Measurements from ENCODE around the gene SLC7A7. TPM values are rescaled to one million over a fixed set of nuclear protein-coding genes. Genes with fewer than 3 reads are reported as not detected.
"Not testable (repeated sequence)": the region's sequence is repeated elsewhere in the genome, so short reads cannot be mapped to it uniquely, and the experiment has no call there.

The SLC7A7 gene
- total RNA-seq, 1 donor = 4.3 TPM

DNA sequence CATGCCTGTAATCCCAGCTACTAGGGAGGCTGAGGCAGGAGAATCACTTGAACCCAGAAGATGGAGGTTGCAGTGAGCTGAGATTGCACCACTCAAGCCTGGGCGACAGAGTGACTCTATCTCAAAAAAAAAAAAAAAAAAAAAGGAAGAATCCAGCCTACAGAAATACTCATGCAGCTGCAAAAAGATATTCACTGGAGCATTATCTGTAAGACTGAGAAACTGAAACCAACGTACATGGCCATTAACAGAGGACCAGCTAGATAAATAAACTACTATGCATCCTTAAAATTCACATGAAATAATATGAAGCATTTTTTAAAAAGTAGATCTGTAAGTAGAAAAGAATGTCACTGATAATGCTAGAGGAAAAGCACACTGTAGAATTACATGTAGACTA, 3.5 kb downstream of the SLC7A7 start:
- DNase-seq (ENCODE audit: insufficient read length, low spot score, missing footprints) = no peak
- Histone ChIP-seq H3K36me3 (ENCODE audit: insufficient read depth, low read length) (no peaks in the 10 kb centered on the region), H3K27me3 (ENCODE audit: insufficient read depth, low read length) (peaks cover 10% of the 10 kb centered on the region), H3K4me2 (ENCODE audit: insufficient read depth, low read length) (no peak overlapping the region), H3K79me2 (ENCODE audit: insufficient read depth, low read length) (no peaks in the 10 kb centered on the region), H3K27ac (ENCODE audit: low read depth, low read length) (no peak overlapping the region), H3K9me3 (ENCODE audit: low read depth, low read length) (no peaks in the 10 kb centered on the region), H3K4me1 (ENCODE audit: insufficient read depth, low read length) (no peaks in the 10 kb centered on the region), H3K4me3 (ENCODE audit: insufficient read depth, low read length) (no peak overlapping the region), H2AFZ (ENCODE audit: low read length) (no peak overlapping the region), H4K20me1 (ENCODE audit: insufficient read depth, low read length) (no peaks in the 10 kb centered on the region)
- TF ChIP-seq, protein P1, sequence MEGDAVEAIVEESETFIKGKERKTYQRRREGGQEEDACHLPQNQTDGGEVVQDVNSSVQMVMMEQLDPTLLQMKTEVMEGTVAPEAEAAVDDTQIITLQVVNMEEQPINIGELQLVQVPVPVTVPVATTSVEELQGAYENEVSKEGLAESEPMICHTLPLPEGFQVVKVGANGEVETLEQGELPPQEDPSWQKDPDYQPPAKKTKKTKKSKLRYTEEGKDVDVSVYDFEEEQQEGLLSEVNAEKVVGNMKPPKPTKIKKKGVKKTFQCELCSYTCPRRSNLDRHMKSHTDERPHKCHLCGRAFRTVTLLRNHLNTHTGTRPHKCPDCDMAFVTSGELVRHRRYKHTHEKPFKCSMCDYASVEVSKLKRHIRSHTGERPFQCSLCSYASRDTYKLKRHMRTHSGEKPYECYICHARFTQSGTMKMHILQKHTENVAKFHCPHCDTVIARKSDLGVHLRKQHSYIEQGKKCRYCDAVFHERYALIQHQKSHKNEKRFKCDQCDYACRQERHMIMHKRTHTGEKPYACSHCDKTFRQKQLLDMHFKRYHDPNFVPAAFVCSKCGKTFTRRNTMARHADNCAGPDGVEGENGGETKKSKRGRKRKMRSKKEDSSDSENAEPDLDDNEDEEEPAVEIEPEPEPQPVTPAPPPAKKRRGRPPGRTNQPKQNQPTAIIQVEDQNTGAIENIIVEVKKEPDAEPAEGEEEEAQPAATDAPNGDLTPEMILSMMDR (IDR thresholded peaks at IDR 0.05; ENCODE audit: extremely low read depth, low read depth, low read length) = no peak

DNA sequence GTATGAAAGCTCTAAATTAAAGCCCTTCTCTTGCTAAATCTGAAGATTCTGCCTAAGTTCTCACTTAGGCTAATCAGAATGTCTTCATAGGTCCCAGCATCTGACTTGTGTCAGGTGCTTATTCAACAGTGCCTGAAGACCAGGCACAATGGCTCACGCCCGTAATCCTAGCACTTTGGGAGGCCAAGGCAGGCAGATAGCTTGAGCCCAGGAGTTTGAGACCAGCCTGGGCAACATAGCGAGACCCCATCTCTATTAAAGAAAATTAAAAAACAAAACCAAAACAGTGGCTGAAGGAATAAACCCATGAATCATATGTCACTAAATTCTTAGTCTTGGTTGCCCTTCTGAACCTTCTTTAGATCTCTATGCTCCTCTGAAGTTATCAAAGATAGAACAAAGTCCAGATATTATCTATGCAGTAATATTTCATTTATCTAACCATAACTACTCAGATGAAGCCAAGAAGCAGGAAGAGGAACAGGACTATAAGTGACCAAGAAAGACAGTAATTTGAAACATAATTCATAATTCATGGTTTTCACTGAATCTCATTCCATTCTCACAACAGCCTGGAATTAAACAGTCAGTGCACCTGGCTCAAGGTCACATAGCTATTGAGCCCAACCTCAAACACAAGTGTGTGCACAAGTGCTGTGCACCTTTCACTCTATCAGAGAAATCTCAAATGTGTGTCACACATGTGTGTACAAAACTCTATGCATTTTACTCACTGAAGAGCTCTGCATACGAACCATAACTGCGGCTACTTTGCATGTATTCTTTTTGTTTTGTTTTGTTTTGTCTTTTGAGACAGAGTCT, 6.6 kb downstream of the SLC7A7 start:
- H3K4me1 ChIP-seq (ENCODE audit: insufficient read depth, low read length) = no peaks in the 10 kb centered on the region
- H3K4me2 ChIP-seq (ENCODE audit: insufficient read depth, low read length) = no peak overlapping the region
- no peaks in the 10 kb centered on the region for H3K9me3 ChIP-seq (ENCODE audit: low read depth, low read length)
- H4K20me1 ChIP-seq (ENCODE audit: insufficient read depth, low read length) = no peaks in the 10 kb centered on the region
- DNase-seq (ENCODE audit: insufficient read length, low spot score, missing footprints) = no peak
- no peak overlapping the region for H3K4me3 ChIP-seq (ENCODE audit: insufficient read depth, low read length)
- no peaks in the 10 kb centered on the region for H3K79me2 ChIP-seq (ENCODE audit: insufficient read depth, low read length)
- H3K27me3 ChIP-seq (ENCODE audit: insufficient read depth, low read length) = no peaks in the 10 kb centered on the region
- no peak overlapping the region for H2AFZ ChIP-seq (ENCODE audit: low read length)
- H3K27ac ChIP-seq (ENCODE audit: low read depth, low read length) = no peak overlapping the region
- TF ChIP-seq, protein P1 (IDR thresholded peaks at IDR 0.05; ENCODE audit: extremely low read depth, low read depth, low read length) = no peak
- H3K36me3 ChIP-seq (ENCODE audit: insufficient read depth, low read length) = no peaks in the 10 kb centered on the region

DNA sequence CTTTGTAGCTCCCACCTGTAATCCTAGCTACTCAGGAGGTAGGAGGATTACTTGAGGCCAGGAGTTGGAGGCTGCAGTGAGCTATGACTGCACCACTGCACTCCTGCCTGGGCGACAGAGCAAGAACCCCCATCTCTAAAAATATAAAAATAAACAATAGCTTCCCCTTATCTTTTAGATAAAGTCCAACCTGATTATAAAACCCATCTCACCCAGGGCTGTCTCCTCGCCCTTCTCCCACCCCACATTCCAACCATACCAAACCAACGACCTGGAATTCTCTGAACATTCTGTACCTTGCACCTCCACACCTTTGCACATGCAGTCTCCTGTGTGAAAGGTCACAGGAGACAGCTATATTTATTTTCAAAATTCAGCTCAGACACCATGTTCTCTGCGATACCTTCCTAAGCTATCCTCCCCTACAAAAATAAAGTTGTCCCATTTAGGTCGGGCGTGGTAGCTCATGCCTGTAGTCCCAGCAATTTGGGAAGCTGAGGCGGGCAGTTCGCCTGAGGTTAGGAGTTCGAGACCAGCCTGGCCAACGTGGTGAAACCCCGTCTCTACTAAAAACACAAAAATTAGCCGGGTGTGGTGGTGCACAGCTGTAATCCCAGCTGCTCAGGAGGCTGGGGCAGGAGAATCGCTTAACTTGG, 7.7 kb downstream of the SLC7A7 start:
- TF ChIP-seq, protein P1 (IDR thresholded peaks at IDR 0.05; ENCODE audit: extremely low read depth, low read depth, low read length) = no peak
- no peaks in the 10 kb centered on the region for H3K79me2 ChIP-seq (ENCODE audit: insufficient read depth, low read length)
- H3K36me3 ChIP-seq (ENCODE audit: insufficient read depth, low read length) = no peaks in the 10 kb centered on the region
- no peaks in the 10 kb centered on the region for H3K9me3 ChIP-seq (ENCODE audit: low read depth, low read length)
- H2AFZ ChIP-seq (ENCODE audit: low read length) = no peak overlapping the region
- no peak overlapping the region for H3K4me3 ChIP-seq (ENCODE audit: insufficient read depth, low read length)
- no peaks in the 10 kb centered on the region for H4K20me1 ChIP-seq (ENCODE audit: insufficient read depth, low read length)
- no peaks in the 10 kb centered on the region for H3K4me1 ChIP-seq (ENCODE audit: insufficient read depth, low read length)
- no peak overlapping the region for H3K4me2 ChIP-seq (ENCODE audit: insufficient read depth, low read length)
- no peaks in the 10 kb centered on the region for H3K27me3 ChIP-seq (ENCODE audit: insufficient read depth, low read length)
- H3K27ac ChIP-seq (ENCODE audit: low read depth, low read length) = no peak overlapping the region
- DNase-seq (ENCODE audit: insufficient read length, low spot score, missing footprints) = no peak

DNA sequence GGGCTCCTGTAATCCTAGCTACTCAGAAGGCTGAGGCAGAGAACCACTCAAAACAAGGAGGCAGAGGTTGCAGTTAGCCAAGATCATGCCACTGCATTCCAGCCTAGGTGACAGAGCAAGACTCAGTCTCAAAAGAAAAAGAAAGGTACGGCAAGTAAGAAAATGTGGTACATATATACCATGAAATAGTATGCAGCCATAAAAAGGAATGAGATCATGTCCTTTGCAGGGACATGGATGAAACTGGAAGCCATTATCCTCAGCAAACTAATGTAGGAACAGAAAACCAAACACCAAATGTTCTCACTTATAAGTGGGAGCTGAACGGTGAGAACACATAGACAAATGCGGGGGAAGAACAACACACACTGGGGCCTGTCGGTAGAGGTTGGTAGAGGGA, 10.0 kb downstream of the SLC7A7 start:
- not testable (repeated sequence) for H3K36me3 ChIP-seq (ENCODE audit: insufficient read depth, low read length); H3K4me2 ChIP-seq (ENCODE audit: insufficient read depth, low read length); H2AFZ ChIP-seq (ENCODE audit: low read length); H3K79me2 ChIP-seq (ENCODE audit: insufficient read depth, low read length); DNase-seq (ENCODE audit: insufficient read length, low spot score, missing footprints); H3K4me3 ChIP-seq (ENCODE audit: insufficient read depth, low read length); H4K20me1 ChIP-seq (ENCODE audit: insufficient read depth, low read length); H3K27ac ChIP-seq (ENCODE audit: low read depth, low read length); H3K27me3 ChIP-seq (ENCODE audit: insufficient read depth, low read length); H3K4me1 ChIP-seq (ENCODE audit: insufficient read depth, low read length); H3K9me3 ChIP-seq (ENCODE audit: low read depth, low read length)

Measured in osteoblast (primary cell).